GM12865 (cell line): ENCODE data around the gene PLD1.
"Not testable (repeated sequence)": the region's sequence is repeated elsewhere in the genome, so short reads cannot be mapped to it uniquely, and the experiment has no call there.

ENCODE experiments used
- DNase-seq: peaks from one replicate; pipeline ENCODE4 v3.0.0; 2010; ENCODE audit warnings: low read depth
- H3K4me3 ChIP-seq: 2 replicates; pipeline ENCODE4 v1.5.1; 2011; ENCODE audit warnings: mild to moderate bottlenecking, low read depth, low read length, control low read depth
- TF ChIP-seq, protein P1 (sequence below): IDR thresholded peaks from 2 replicates; pipeline ENCODE4 v1.5.1; 2011; ENCODE audit warnings: low read length, control low read depth, low read depth, inconsistent platforms; ENCODE audit not compliant: insufficient read depth; ENCODE audit errors: missing control alignments

Gene PLD1

DNA sequence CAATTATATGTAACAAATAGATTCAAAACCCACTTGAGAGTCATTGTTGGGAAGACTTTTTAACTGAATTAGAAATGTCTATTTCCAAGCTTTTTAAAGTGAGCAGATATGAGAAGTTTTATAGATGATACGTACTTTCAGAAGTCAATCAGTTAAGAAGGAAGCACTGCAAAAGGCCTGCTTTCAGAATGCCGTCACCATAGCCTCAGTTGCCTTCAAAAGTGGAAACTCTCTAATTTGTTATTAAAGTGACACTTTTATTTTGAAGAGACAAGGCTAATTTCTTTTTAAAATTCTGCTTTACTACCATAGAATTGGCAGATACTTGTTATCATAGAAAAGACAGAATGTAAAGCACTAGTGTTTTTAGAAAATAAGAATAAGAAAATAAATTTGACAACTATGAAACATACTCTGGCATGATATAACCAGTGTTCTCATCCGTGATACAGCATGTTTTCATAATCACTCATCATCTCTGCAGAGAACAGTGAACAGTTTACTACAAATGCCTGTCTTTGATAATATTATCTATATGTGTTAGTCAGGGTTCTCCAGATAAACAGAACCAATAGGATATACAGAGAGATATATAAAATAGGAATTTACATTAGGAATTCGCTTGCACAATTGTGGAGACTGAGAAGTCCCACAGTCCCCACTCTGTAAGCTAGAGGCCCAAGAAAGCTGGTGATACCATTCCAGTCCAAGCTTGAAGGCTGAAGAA lies 7.0 kb upstream of the PLD1 start:
- peak; percentile 40 for DNase-seq
- TF ChIP-seq, protein P1, sequence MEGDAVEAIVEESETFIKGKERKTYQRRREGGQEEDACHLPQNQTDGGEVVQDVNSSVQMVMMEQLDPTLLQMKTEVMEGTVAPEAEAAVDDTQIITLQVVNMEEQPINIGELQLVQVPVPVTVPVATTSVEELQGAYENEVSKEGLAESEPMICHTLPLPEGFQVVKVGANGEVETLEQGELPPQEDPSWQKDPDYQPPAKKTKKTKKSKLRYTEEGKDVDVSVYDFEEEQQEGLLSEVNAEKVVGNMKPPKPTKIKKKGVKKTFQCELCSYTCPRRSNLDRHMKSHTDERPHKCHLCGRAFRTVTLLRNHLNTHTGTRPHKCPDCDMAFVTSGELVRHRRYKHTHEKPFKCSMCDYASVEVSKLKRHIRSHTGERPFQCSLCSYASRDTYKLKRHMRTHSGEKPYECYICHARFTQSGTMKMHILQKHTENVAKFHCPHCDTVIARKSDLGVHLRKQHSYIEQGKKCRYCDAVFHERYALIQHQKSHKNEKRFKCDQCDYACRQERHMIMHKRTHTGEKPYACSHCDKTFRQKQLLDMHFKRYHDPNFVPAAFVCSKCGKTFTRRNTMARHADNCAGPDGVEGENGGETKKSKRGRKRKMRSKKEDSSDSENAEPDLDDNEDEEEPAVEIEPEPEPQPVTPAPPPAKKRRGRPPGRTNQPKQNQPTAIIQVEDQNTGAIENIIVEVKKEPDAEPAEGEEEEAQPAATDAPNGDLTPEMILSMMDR, result no peak
- no peak overlapping the region for H3K4me3 ChIP-seq

DNA sequence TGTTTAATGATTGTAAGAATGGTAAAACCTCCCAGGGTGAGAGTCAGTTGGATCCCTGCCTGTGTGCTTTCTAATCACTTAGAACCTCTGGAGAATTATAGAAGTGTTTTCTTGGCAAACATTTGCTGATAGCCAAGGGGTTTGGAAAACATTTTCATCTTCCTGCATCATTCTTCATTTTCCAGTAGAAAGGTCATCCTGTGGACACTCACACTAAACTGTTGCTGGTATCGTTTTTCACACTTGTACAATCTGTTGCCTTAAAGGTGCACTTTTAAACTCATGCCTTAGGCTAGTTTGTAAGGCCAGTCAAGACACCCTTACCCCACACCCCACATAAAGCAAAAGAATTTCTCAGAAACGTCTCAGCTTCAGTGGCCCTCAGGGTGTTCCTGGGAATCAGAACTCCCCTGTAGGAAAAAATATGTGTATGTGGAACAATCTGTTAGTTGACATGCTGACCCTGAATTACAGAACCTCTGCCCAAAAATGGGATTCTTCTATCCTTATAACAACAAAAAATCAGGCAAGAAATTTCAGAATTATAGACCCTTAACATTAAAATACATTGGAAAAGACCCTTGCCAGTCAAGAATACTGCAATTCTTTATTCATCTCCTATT lies 5.8 kb upstream of the PLD1 start:
- H3K4me3 ChIP-seq, result no peak overlapping the region
- DNase-seq, result no peak
- TF ChIP-seq, protein P1, result no peak

GRCh38 chr3:171814662-171815061 lies 4.4 kb upstream of the PLD1 start:
- not testable (repeated sequence) for H3K4me3 ChIP-seq, DNase-seq

GRCh38 chr3:171813897-171814460 lies 3.7 kb upstream of the PLD1 start:
- peak; percentile 63 for DNase-seq
- H3K4me3 ChIP-seq, result no peak overlapping the region
- TF ChIP-seq, protein P1, result no peak

DNA sequence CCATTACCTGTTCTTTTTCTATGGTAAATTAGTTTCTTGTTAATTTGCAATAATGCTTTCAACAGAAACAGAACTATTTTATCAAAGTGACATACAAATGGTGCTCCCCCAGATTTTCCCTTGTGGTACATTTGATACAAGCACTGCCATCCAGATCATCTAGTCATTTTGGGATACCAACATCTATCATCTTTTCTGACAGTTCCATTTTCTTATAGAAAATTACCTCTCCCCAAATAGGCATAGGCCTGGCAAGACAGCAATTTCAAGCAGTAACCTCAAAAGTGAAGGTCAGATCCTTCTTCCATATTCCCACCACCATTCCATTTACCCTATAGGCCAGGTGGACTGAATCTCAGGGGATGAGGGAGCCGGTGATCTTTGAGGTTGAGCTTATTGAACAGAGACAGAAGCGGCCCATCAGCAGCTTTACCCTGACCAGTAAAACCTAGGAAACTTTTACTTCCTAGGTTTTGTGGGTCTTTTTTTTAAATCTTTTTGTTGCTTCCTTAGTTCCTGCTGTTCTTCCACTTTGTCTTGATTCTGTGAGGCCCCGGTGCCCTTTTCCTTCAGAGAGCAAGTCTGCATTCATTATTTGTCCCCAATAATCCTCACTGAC lies 3.1 kb upstream of the PLD1 start:
- TF ChIP-seq, protein P1, result no peak
- no peak for DNase-seq
- no peak overlapping the region for H3K4me3 ChIP-seq

DNA sequence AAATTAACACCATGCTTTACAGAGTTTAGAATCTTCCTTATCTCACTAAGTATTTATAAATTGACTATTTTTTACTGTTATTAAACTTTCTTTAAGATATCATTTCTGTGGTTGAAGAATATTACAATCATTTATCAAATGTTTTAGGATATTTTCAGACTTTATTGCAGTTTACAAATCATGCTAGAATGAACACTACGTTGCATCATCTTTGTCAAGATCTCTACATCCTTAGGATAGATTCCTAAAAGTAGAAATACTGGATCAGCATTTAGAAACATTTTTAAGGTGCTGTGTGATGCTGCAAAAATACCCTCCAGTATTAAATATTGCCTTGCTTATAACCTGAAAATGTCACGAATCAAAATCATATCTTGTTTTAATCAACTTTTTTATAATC lies 2.5 kb upstream of the PLD1 start:
- TF ChIP-seq, protein P1, result no peak
- H3K4me3 ChIP-seq, result no peak overlapping the region
- no peak for DNase-seq

GRCh38 chr3:171811913-171812335 lies 1.6 kb upstream of the PLD1 start:
- no peak overlapping the region for H3K4me3 ChIP-seq
- TF ChIP-seq, protein P1, result no peak
- no peak for DNase-seq
